BJ (cell line): ENCODE data around the gene PLXNB3. TPM values are rescaled to one million over a fixed set of nuclear protein-coding genes. Genes with fewer than 3 reads are reported as not detected.
A peak's percentile ranks its signal among the peaks of the same experiment; 100 is the strongest.

Experiments
- CTCF ChIA-PET: fragments of 350-600 bp; formaldehyde crosslinking; extraction: SDS; loops from one replicate; lab custom pipeline; 2021; ENCODE audit warnings: antibody characterized with exemption, inconsistent platforms; lab: Yijun Ruan, JAX
- POLR2A ChIA-PET: fragments of 300-600 bp; sonication (Branson Sonifier 250); formaldehyde crosslinking; extraction: SDS; loops from one replicate; lab custom pipeline; 2021; ENCODE audit warnings: antibody characterized with exemption; lab: Charles Lee
- DNase-seq: peaks from one replicate; pipeline ENCODE4 v3.0.0-alpha.2; 2011; ENCODE audit warnings: low read depth
- H3K27me3 ChIP-seq: 2 replicates; pipeline ENCODE4 v1.6.0; 2011; ENCODE audit warnings: low read length; ENCODE audit not compliant: control insufficient read depth, insufficient read depth
- H3K36me3 ChIP-seq: 2 replicates; pipeline ENCODE4 v1.5.1; 2011; ENCODE audit warnings: low read length; ENCODE audit not compliant: control insufficient read depth, insufficient read depth
- H3K4me3 ChIP-seq: 2 replicates; pipeline ENCODE4 v1.5.1; 2011; ENCODE audit warnings: low read depth, mild to moderate bottlenecking, control low read depth, low read length
- CTCF ChIP-seq: IDR thresholded peaks from 2 replicates; pipeline ENCODE4 v1.5.1; 2011; ENCODE audit warnings: low read depth, mild to moderate bottlenecking, control low read depth, inconsistent platforms, low read length, moderate library complexity; ENCODE audit not compliant: insufficient read depth
- polyA plus RNA-seq: library from polyadenylated mRNA; depleted of rRNA; stranded (reverse); fragments of >200 nt; gene quantifications from 2 replicates; pipeline ENCODE4 v1.2.3, GENCODE V29; 2011

PLXNB3 gene
- polyA plus RNA-seq, 1 experiment, result 8.2 TPM

- 0 out of 2 replicates have a peak, but pooled peaks have one; percentile 14 for TF ChIP-seq CTCF
- POLR2A ChIA-PET, result no interaction called here
- Histone ChIP-seq H3K27me3 (no peaks in the 10 kb centered on the region), H3K36me3 (no peaks in the 10 kb centered on the region), H3K4me3 (no peak overlapping the region)
- no peak for DNase-seq
- CTCF ChIA-PET, result interaction anchor here (2.4 kb wide), 1 partner anchor 15 kb away, joined by 8 read pairs; the partner anchor contains the start of gene PLXNB3
These were observed 14.6 kb downstream of the PLXNB3 start for GRCh38 chrX:153778684-153779101.

GRCh38 chrX:153779891-153780677, 16.0 kb downstream of the PLXNB3 start:
- Histone ChIP-seq H3K4me3 (no peak overlapping the region), H3K27me3 (no peaks in the 10 kb centered on the region), H3K36me3 (peaks cover 2% of the 10 kb centered on the region; the same call in 1 of the 2 replicates)
- ChIA-PET POLR2A (interaction anchor here (0.5 to 0.7 kb wide), 2 partner anchors 63 to 167 kb away, joined by 4 read pairs; no protein-coding TSS in a partner anchor), CTCF (interaction anchor here (0.6 to 2.4 kb wide), 3 partner anchors 14 to 17 kb away, joined by 3 to 8 read pairs (median 4); partner anchors contain the start of gene PLXNB3)
- no peak for DNase-seq
- no peak for TF ChIP-seq CTCF

- Histone ChIP-seq H3K4me3 (no peak within 1 kb of the TSS), H3K27me3 (no peaks in the 10 kb centered on the region), H3K36me3 (peaks cover 3% of the 10 kb centered on the region; the same call in 1 of the 2 replicates)
- DNase-seq, result no peak
- CTCF ChIA-PET, result interaction anchor here (1.0 kb wide), 1 partner anchor 17 kb away, joined by 4 read pairs; the partner anchor contains the start of gene PLXNB3
- no peak for TF ChIP-seq CTCF
- POLR2A ChIA-PET, result interaction anchor here (0.5 to 0.7 kb wide), 2 partner anchors 64 to 166 kb away, joined by 4 read pairs; no protein-coding TSS in a partner anchor
These were observed 16.8 kb downstream of the PLXNB3 start, which contains the start of gene SRPK3 for GRCh38 chrX:153780678-153781427. Gene SRPK3 (plus strand): TSS chrX:153781041. CDS start chrX:153781087, 46 bp downstream.

GRCh38 chrX:153781428-153782047, 17.5 kb downstream of the PLXNB3 start:
- Histone ChIP-seq H3K36me3 (peaks cover 4% of the 10 kb centered on the region; the same call in 1 of the 2 replicates), H3K4me3 (no peak overlapping the region), H3K27me3 (no peaks in the 10 kb centered on the region)
- DNase-seq, result no peak
- POLR2A ChIA-PET, result no interaction called here
- CTCF ChIA-PET, result interaction anchor here (0.8 to 1.0 kb wide), 2 partner anchors 13 to 18 kb away, joined by 3 to 4 read pairs; partner anchors contain the start of gene PLXNB3
- TF ChIP-seq CTCF, result no peak
